IMR-90 (cell line): ENCODE data around the gene DEAF1. TPM values are rescaled to one million over a fixed set of nuclear protein-coding genes. Genes with fewer than 3 reads are reported as not detected.

Source experiments
- ATAC-seq: fragments of 200-7000 bp; cut with Tn5 transposase; 2 replicates; pipeline ENCODE4 v1.9.1; 2020; ENCODE audit warnings: low read depth, mild to moderate bottlenecking, moderate library complexity
- BruUV-seq: library from RNA; stranded (reverse); fragments of 400-500 nt; replicated peaks from 2 replicates; lab custom pipeline; 2021; lab: Mats Ljungman, UMichigan
- CTCF ChIA-PET: fragments of 300-600 bp; formaldehyde crosslinking; extraction: SDS; loops from one replicate; lab custom pipeline; 2021; ENCODE audit warnings: antibody characterized with exemption; lab: Yijun Ruan, JAX
- POLR2A ChIA-PET: fragments of 300-600 bp; sonication (Branson Sonifier 250); formaldehyde crosslinking; loops from one replicate; lab custom pipeline; 2022; ENCODE audit warnings: antibody characterized with exemption; ENCODE audit not compliant: unreplicated experiment; lab: Charles Lee
- DNase-seq: peaks from one replicate; pipeline ENCODE4 v3.0.0; 2013
- H2AFZ ChIP-seq: replicated peaks from 2 replicates; pipeline ENCODE3; 2013; ENCODE audit warnings: low read length, mild to moderate bottlenecking; ENCODE audit not compliant: poor library complexity
- H2AK5ac ChIP-seq: 2 replicates; pipeline ENCODE4 v1.6.1; 2013; ENCODE audit warnings: low read depth, low read length, inconsistent platforms
- H2AK9ac ChIP-seq: replicated peaks from 2 replicates; pipeline ENCODE3; 2013; ENCODE audit warnings: mild to moderate bottlenecking, low read depth, low read length, moderate library complexity; ENCODE audit not compliant: poor library complexity
- H2BK120ac ChIP-seq: 2 replicates; pipeline ENCODE4 v1.6.1; 2013; ENCODE audit warnings: low read depth, low read length, inconsistent platforms
- H2BK15ac ChIP-seq: 3 replicates; pipeline ENCODE4 v1.6.1; 2013; ENCODE audit warnings: low read depth, low read length, inconsistent platforms
- H2BK20ac ChIP-seq: 2 replicates; pipeline ENCODE4 v1.6.1; 2013; ENCODE audit warnings: low read depth, mild to moderate bottlenecking, inconsistent platforms, low read length, moderate library complexity
- H2BK5ac ChIP-seq: 2 replicates; pipeline ENCODE4 v1.6.1; 2013; ENCODE audit warnings: mild to moderate bottlenecking, low read depth, low read length, inconsistent platforms; ENCODE audit not compliant: poor library complexity, severe bottlenecking
- H3K14ac ChIP-seq: replicated peaks from 2 replicates; pipeline ENCODE4 v1.6.1; 2013; ENCODE audit warnings: low read depth, low read length, inconsistent platforms
- H3K18ac ChIP-seq: 2 replicates; pipeline ENCODE4 v1.6.1; 2013; ENCODE audit warnings: low read depth, low read length, control low read depth
- H3K23ac ChIP-seq: 2 replicates; pipeline ENCODE4 v1.6.1; 2013; ENCODE audit warnings: low read depth, low read length, inconsistent platforms
- H3K27ac ChIP-seq: 2 replicates; pipeline ENCODE4 v1.5.1; 2013; ENCODE audit warnings: mild to moderate bottlenecking, control low read depth, low read length; ENCODE audit not compliant: insufficient read depth
- H3K27me3 ChIP-seq: 2 replicates; pipeline ENCODE4 v1.6.1; 2013; ENCODE audit warnings: low read length; ENCODE audit not compliant: control insufficient read depth, insufficient read depth
- H3K36me3 ChIP-seq: 2 replicates; pipeline ENCODE4 v1.6.1; 2013; ENCODE audit warnings: low read length, mixed read lengths; ENCODE audit not compliant: control insufficient read depth, insufficient read depth
- H3K4ac ChIP-seq: 2 replicates; pipeline ENCODE4 v1.6.1; 2013; ENCODE audit warnings: low read depth, low read length, inconsistent platforms
- H3K4me1 ChIP-seq: 2 replicates; pipeline ENCODE4 v1.6.1; 2013; ENCODE audit warnings: low read length, mixed read lengths; ENCODE audit not compliant: control insufficient read depth, insufficient read depth
- H3K4me2 ChIP-seq: 2 replicates; pipeline ENCODE4 v1.6.1; 2013; ENCODE audit warnings: low read depth, mild to moderate bottlenecking, control low read depth, low read length, moderate library complexity
- H3K4me3 ChIP-seq: 2 replicates; pipeline ENCODE4 v1.5.1; 2013; ENCODE audit warnings: low read depth, mild to moderate bottlenecking, control low read depth, low read length, moderate library complexity; ENCODE audit not compliant: insufficient read depth
- H3K56ac ChIP-seq: 2 replicates; pipeline ENCODE4 v1.6.1; 2013; ENCODE audit warnings: low read length, inconsistent platforms; ENCODE audit not compliant: insufficient read depth; ENCODE audit errors: extremely low read depth
- H3K79me1 ChIP-seq, 2 experiments: 2 replicates each; pipeline ENCODE4 v1.6.1; 2013; ENCODE audit warnings: low read length in 2 of 2, inconsistent platforms in 1 of 2, low read depth in 1 of 2
- H3K9ac ChIP-seq: 2 replicates; pipeline ENCODE4 v1.6.1; 2013; ENCODE audit warnings: low read depth, low read length, control low read depth
- H3K9me1 ChIP-seq: 2 replicates; pipeline ENCODE4 v1.6.1; 2013; ENCODE audit warnings: low read length, inconsistent platforms; ENCODE audit not compliant: insufficient read depth
- H3K9me3 ChIP-seq: 2 replicates; pipeline ENCODE4 v1.6.1; 2013; ENCODE audit warnings: low read length; ENCODE audit not compliant: control insufficient read depth, insufficient read depth
- H4K20me1 ChIP-seq: 2 replicates; pipeline ENCODE4 v1.6.1; 2013; ENCODE audit warnings: low read length, inconsistent platforms; ENCODE audit not compliant: insufficient read depth
- H4K5ac ChIP-seq: 2 replicates; pipeline ENCODE4 v1.6.1; 2013; ENCODE audit warnings: mild to moderate bottlenecking, low read depth, low read length, control low read depth
- H4K8ac ChIP-seq, 2 experiments: 2 replicates each; pipeline ENCODE4 v1.6.1; 2013; ENCODE audit warnings: low read depth in 2 of 2, low read length in 2 of 2, control low read depth in 1 of 2, inconsistent platforms in 1 of 2
- H4K91ac ChIP-seq: 2 replicates; pipeline ENCODE4 v1.6.1; 2013; ENCODE audit warnings: low read depth, low read length, inconsistent platforms; ENCODE audit not compliant: insufficient read depth
- BHLHE40 ChIP-seq: fragments of 150-350 bp; IDR thresholded peaks from 2 replicates; pipeline ENCODE4 v1.6.1; 2016; ENCODE audit warnings: mild to moderate bottlenecking, low read depth, low read length
- CEBPB ChIP-seq: IDR thresholded peaks from 2 replicates; pipeline ENCODE4 v1.6.1; 2012; ENCODE audit warnings: low read depth, low read length, improper control_type of control experiment
- CHD1 ChIP-seq: IDR thresholded peaks from 2 replicates; pipeline ENCODE4 v1.6.1; 2012; ENCODE audit warnings: low read depth, low read length, improper control_type of control experiment
- CTCF ChIP-seq: conservative IDR thresholded peaks from 2 replicates; pipeline ENCODE4 v1.5.1; 2012; ENCODE audit warnings: mild to moderate bottlenecking, low read depth, low read length, improper control_type of control experiment
- ELK1 ChIP-seq: fragments of 150-350 bp; IDR thresholded peaks from 2 replicates; pipeline ENCODE4 v1.6.1; 2016; ENCODE audit warnings: low read depth, mild to moderate bottlenecking, low read length, moderate library complexity, borderline replicate concordance
- FOS ChIP-seq: fragments of 150-350 bp; IDR thresholded peaks from 2 replicates; pipeline ENCODE4 v1.6.1; 2016; ENCODE audit warnings: low read depth, low read length
- MAFK ChIP-seq: IDR thresholded peaks from 2 replicates; pipeline ENCODE4 v1.6.1; 2012; ENCODE audit warnings: low read depth, low read length, improper control_type of control experiment
- MAZ ChIP-seq: IDR thresholded peaks from 2 replicates; pipeline ENCODE4 v1.6.1; 2012; ENCODE audit warnings: low read depth, mild to moderate bottlenecking, low read length, improper control_type of control experiment, moderate library complexity, borderline replicate concordance
- MXI1 ChIP-seq: IDR thresholded peaks from 2 replicates; pipeline ENCODE4 v1.6.1; 2012; ENCODE audit warnings: low read depth, mild to moderate bottlenecking, low read length, moderate library complexity, borderline replicate concordance
- NFE2L2 ChIP-seq: fragments of 150-350 bp; IDR thresholded peaks from 2 replicates; pipeline ENCODE4 v1.6.1; 2016; ENCODE audit warnings: low read depth, mild to moderate bottlenecking, low read length
- POLR2A ChIP-seq: IDR thresholded peaks from 2 replicates; pipeline ENCODE4 v1.6.1; 2012; ENCODE audit warnings: mild to moderate bottlenecking, low read depth, low read length
- RAD21 ChIP-seq: IDR thresholded peaks from 2 replicates; pipeline ENCODE4 v1.6.1; 2012; ENCODE audit warnings: low read length, improper control_type of control experiment
- RCOR1 ChIP-seq: IDR thresholded peaks from 2 replicates; pipeline ENCODE4 v1.6.1; 2012; ENCODE audit warnings: mild to moderate bottlenecking, low read length, improper control_type of control experiment; ENCODE audit not compliant: insufficient replicate concordance
- RFX5 ChIP-seq: IDR thresholded peaks from 2 replicates; pipeline ENCODE4 v1.8.0; 2012; ENCODE audit warnings: low read depth, mild to moderate bottlenecking, low read length, moderate library complexity
- SMC3 ChIP-seq: fragments of 150-350 bp; IDR thresholded peaks from 2 replicates; pipeline ENCODE4 v1.6.1; 2016; ENCODE audit warnings: low read depth, mild to moderate bottlenecking, antibody characterized with exemption, low read length, moderate library complexity
- USF2 ChIP-seq: fragments of 150-350 bp; IDR thresholded peaks from 2 replicates; pipeline ENCODE4 v1.6.1; 2017; ENCODE audit warnings: mild to moderate bottlenecking, antibody characterized with exemption, low read length, low read depth
- WGBS, 2 experiments: methylation state at CpG; one replicate each; pipeline versions ENCODE4 v1.1.5 to v1.1.7; 2013; ENCODE audit warnings: missing lambda C conversion rate in 2 of 2; ENCODE audit not compliant: insufficient read length in 1 of 2; ENCODE audit errors: extremely low coverage in 2 of 2; 5-methylcytosine and 5-hydroxymethylcytosine counted together
- dilution Hi-C: fragments of 300-500 bp; cut with HindIII; formaldehyde crosslinking; loops from one replicate; pipeline ENCODE4 v1.14.3; 2018; ENCODE audit warnings: low sequenced_read_pairs; ENCODE audit not compliant: unreplicated experiment
- in situ Hi-C: fragments of 300-500 bp; cut with MboI; formaldehyde crosslinking; loops from 3 replicates; pipeline ENCODE4 v1.14.3; 2019; ENCODE audit warnings: low sequenced_read_pairs, inconsistent platforms, mixed read lengths
- intact Hi-C: fragments of 100-400 bp; cut with micrococcal nuclease; formaldehyde crosslinking; loops from 2 replicates; pipeline ENCODE4 v1.10.0; 2022
- polyA plus RNA-seq, 3 experiments: library from polyadenylated mRNA; depleted of rRNA; stranded (reverse); fragments of >200 nt; gene quantifications; 2 replicates each; pipeline ENCODE4 v1.2.3, GENCODE V29; 2012; ENCODE audit warnings: low replicate concordance in 1 of 3
- total RNA-seq: library from RNA; depleted of rRNA; stranded (reverse); fragments of >200 nt; gene quantifications from 2 replicates; pipeline ENCODE4 v1.2.3, GENCODE V29; 2012

DEAF1 gene
- total and polyA plus RNA-seq, 2 of the 4 experiments (the other 2 are of a cell fraction): 22.9 to 31.6 TPM

GRCh38 chr11:625636-626268 is 69.3 kb downstream of the DEAF1 start:
- 86% methylated on average over 10 of the region's 22 CpGs; no CpG with 5 or more reads in 1 of the 2 experiments for WGBS, 2 experiments
- no peak overlapping the region for H3K23ac ChIP-seq
- no peaks in the 10 kb centered on the region for H3K79me1 ChIP-seq
- H3K9me1 ChIP-seq: peaks cover 8% of the 10 kb centered on the region; the same call in 1 of the 2 replicates
- DNase-seq (no peak), ATAC-seq (no peak)
- H2BK120ac ChIP-seq: no peak overlapping the region
- H2BK15ac ChIP-seq: no peak overlapping the region
- peaks cover 6% of the 10 kb centered on the region for H4K20me1 ChIP-seq
- no peak overlapping the region for H3K27ac ChIP-seq
- H3K9ac ChIP-seq: no peak overlapping the region
- H3K4ac ChIP-seq: no peak overlapping the region
- no peak overlapping the region for H3K4me2 ChIP-seq
- H4K91ac ChIP-seq: no peak overlapping the region
- H2BK20ac ChIP-seq: no peak overlapping the region
- TF ChIP-seq POLR2A (no peak), MXI1 (no peak), SMC3 (no peak), USF2 (no peak), CHD1 (no peak), RAD21 (no peak), MAZ (no peak), BHLHE40 (no peak), NFE2L2 (no peak), ELK1 (no peak), CTCF (no peak), RFX5 (no peak), MAFK (no peak), FOS (no peak), RCOR1 (no peak), CEBPB (no peak)
- no peak overlapping the region for H3K56ac ChIP-seq
- H3K18ac ChIP-seq: no peak overlapping the region
- H3K9me3 ChIP-seq: no peaks in the 10 kb centered on the region
- H3K27me3 ChIP-seq: peaks cover 2% of the 10 kb centered on the region; the same call in 1 of the 2 replicates
- BruUV-seq: no TSS peak
- ChIA-PET CTCF (no interaction called here), POLR2A (no interaction called here)
- in situ Hi-C loops: no loop called here
- no peak overlapping the region for H3K14ac ChIP-seq
- dilution Hi-C loops: no loop called here
- H3K36me3 ChIP-seq: peaks cover 2% of the 10 kb centered on the region; the same call in 1 of the 2 replicates
- no peak overlapping the region for H4K8ac ChIP-seq
- H2AFZ ChIP-seq: no peak overlapping the region
- intact Hi-C loops: no loop called here
- no peak overlapping the region for H3K4me3 ChIP-seq
- H2AK9ac ChIP-seq: no peak overlapping the region
- no peak overlapping the region for H4K5ac ChIP-seq
- peaks cover 4% of the 10 kb centered on the region; the same call in 1 of the 2 replicates for H3K4me1 ChIP-seq
- H2BK5ac ChIP-seq: no peak overlapping the region
- no peak overlapping the region for H2AK5ac ChIP-seq
